ENCODE results near the gene RBM15B. TPM values are rescaled to one million over a fixed set of nuclear protein-coding genes. Genes with fewer than 3 reads are reported as not detected.
A peak's percentile ranks its signal among the peaks of the same experiment; 100 is the strongest.

The RBM15B gene
- total RNA-seq, 1 experiment from 2014 or later = 55.6 TPM

- DNase-seq (ENCODE audit: low spot score) (no peak), ATAC-seq (no peak)
- H3K27me3 Mint-ChIP-seq (ENCODE audit: low read depth) = no peaks in the 10 kb centered on the region
- no peaks in the 10 kb centered on the region for H3K9me3 Mint-ChIP-seq
- H3K4me3 Mint-ChIP-seq = peak overlapping the region; percentile 57
- H3K36me3 Mint-ChIP-seq = peaks cover 76% of the 10 kb centered on the region
- ChIA-PET CTCF (interaction anchor here (0.8 to 3.0 kb wide), 15 partner anchors 11 to 779 kb away, joined by 3 to 15 read pairs (median 5); partner anchors contain the start of genes CISH and DCAF1), POLR2A (no interaction called here)
- H3K4me1 Mint-ChIP-seq = peaks cover 60% of the 10 kb centered on the region
- H3K27ac Mint-ChIP-seq = peak overlapping the region; percentile 86
- TF ChIP-seq ZNF396 (CRISPR knock-in tag; IDR thresholded peaks at IDR 0.05; ENCODE audit: borderline replicate concordance) (no peak), NFYB (CRISPR knock-in tag; conservative IDR thresholded peaks at IDR 0.05; ENCODE audit: low read depth) (no peak), PRRX2 (CRISPR knock-in tag; IDR thresholded peaks at IDR 0.05) (no peak), CBFB (CRISPR knock-in tag; IDR thresholded peaks at IDR 0.05; ENCODE audit: low read depth) (no peak), MAX (CRISPR knock-in tag; IDR thresholded peaks at IDR 0.05) (no peak), ZNF232 (CRISPR knock-in tag; IDR thresholded peaks at IDR 0.05) (0 out of 2 replicates have a peak, but pooled peaks have one; percentile 11), SOX15 (CRISPR knock-in tag; IDR thresholded peaks at IDR 0.05) (no peak), FOXP1 (CRISPR knock-in tag; IDR thresholded peaks at IDR 0.05; ENCODE audit: borderline replicate concordance) (no peak), ZSCAN18 (CRISPR knock-in tag; IDR thresholded peaks at IDR 0.05) (no peak), KAT7 (CRISPR knock-in tag; IDR thresholded peaks at IDR 0.05; ENCODE audit: borderline replicate concordance) (0 out of 2 replicates have a peak, but pooled peaks have one; percentile 18), ZNF425 (CRISPR knock-in tag; conservative IDR thresholded peaks at IDR 0.05) (no peak), CDX4 (CRISPR knock-in tag; IDR thresholded peaks at IDR 0.05; ENCODE audit: borderline replicate concordance) (no peak), CTCF (IDR thresholded peaks at IDR 0.05) (0 out of 2 replicates have a peak, but pooled peaks have one; percentile 55), NFATC4 (CRISPR knock-in tag; IDR thresholded peaks at IDR 0.05) (no peak), MXD4 (CRISPR knock-in tag; IDR thresholded peaks at IDR 0.05; ENCODE audit: borderline replicate concordance) (no peak), PRDM15 (CRISPR knock-in tag; IDR thresholded peaks at IDR 0.05) (no peak), ESRRA (CRISPR knock-in tag; IDR thresholded peaks at IDR 0.05; ENCODE audit: borderline replicate concordance) (no peak), IRF2 (CRISPR knock-in tag; IDR thresholded peaks at IDR 0.05; ENCODE audit: borderline replicate concordance, low read depth) (no peak), ZBTB43 (CRISPR knock-in tag; IDR thresholded peaks at IDR 0.05) (no peak), AFF4 (CRISPR knock-in tag; IDR thresholded peaks at IDR 0.05; ENCODE audit: borderline replicate concordance) (no peak)
Observed at GRCh38 chr3:51390246-51391074, 625 bp upstream of the RBM15B start.

Data from WTC11 (cell line).